K562 (cell line): ENCODE data around the gene ATAD2B. TPM values are rescaled to one million over a fixed set of nuclear protein-coding genes. Genes with fewer than 3 reads are reported as not detected.
A peak's percentile ranks its signal among the peaks of the same experiment; 100 is the strongest.

Experiments
- ARNT ChIP-seq, 2 experiments: fragments of 450-650 bp; IDR thresholded peaks; 2 replicates each; pipeline ENCODE4 v1.6.1; 2016; ENCODE audit warnings: mild to moderate bottlenecking in 1 of 2
- BRD9 ChIP-seq: fragments of 450-650 bp; IDR thresholded peaks from 2 replicates; pipeline ENCODE4 v1.6.1; 2018; ENCODE audit warnings: low read depth; ENCODE audit not compliant: partially characterized antibody
- CBX5 ChIP-seq: IDR thresholded peaks from 2 replicates; pipeline ENCODE4 v1.6.1; 2014; ENCODE audit warnings: low read depth, borderline replicate concordance
- CTBP1 ChIP-seq: fragments of 450-650 bp; IDR thresholded peaks from 2 replicates; pipeline ENCODE4 v1.6.1; 2016; ENCODE audit warnings: borderline replicate concordance
- DMBX1 ChIP-seq: fragments of 250-450 bp; sonication (Bioruptor Pico); IDR thresholded peaks from 2 replicates; pipeline ENCODE4 v1.8.0; 2022; ENCODE audit warnings: inconsistent platforms, mild to moderate bottlenecking, moderate library complexity, borderline replicate concordance
- E2F3 ChIP-seq: fragments of 250-450 bp; sonication (Bioruptor Pico); IDR thresholded peaks from 2 replicates; pipeline ENCODE4 v1.4.0; 2020; ENCODE audit warnings: mild to moderate bottlenecking
- KAT2B ChIP-seq: IDR thresholded peaks from one replicate; pipeline ENCODE4 v1.6.1; 2012; ENCODE audit warnings: low read depth, mild to moderate bottlenecking, control low read depth, inconsistent platforms, low read length, moderate library complexity
- POLR2A ChIP-seq: fragments of 450-650 bp; conservative IDR thresholded peaks from 2 replicates; pipeline ENCODE4 v1.6.1; 2016
- POLR2AphosphoS5 ChIP-seq: IDR thresholded peaks from 2 replicates; pipeline ENCODE4 v1.6.1; 2011; ENCODE audit warnings: mild to moderate bottlenecking, low read depth, low read length, moderate library complexity; ENCODE audit not compliant: control insufficient read depth, insufficient read depth
- SMARCE1 ChIP-seq: fragments of 450-650 bp; IDR thresholded peaks from 2 replicates; pipeline ENCODE4 v1.7.1; 2016; ENCODE audit warnings: mild to moderate bottlenecking
- TAF1 ChIP-seq: IDR thresholded peaks from 2 replicates; pipeline ENCODE4 v1.6.1; 2011; ENCODE audit warnings: mild to moderate bottlenecking, low read length, moderate library complexity; ENCODE audit not compliant: insufficient read depth, control insufficient read depth, severe bottlenecking; ENCODE audit errors: extremely low read depth
- TCF7 ChIP-seq: sonication (generic); IDR thresholded peaks from 2 replicates; pipeline ENCODE4 v1.6.1; 2016; ENCODE audit warnings: antibody characterized with exemption, borderline replicate concordance
- ZNF766 ChIP-seq: fragments of 200-800 bp; sonication (Bioruptor generic); conservative IDR thresholded peaks from 2 replicates; pipeline ENCODE4 v1.6.1; 2016; ENCODE audit warnings: missing genetic modification characterization, missing compliant biosample characterization
- polyA plus RNA-seq, 8 experiments: library from polyadenylated mRNA; depleted of rRNA in 4 of 8; stranded (reverse) in 5 of 8; unstranded in 3 of 8; fragments of >200 nt; fragmentation: Nextera tagmentation in 2 of 8; fragmentation: Illumina TruSeq in 1 of 8; extraction: Ambion mirVana in 2 of 8; extraction: Trizol in 1 of 8; gene quantifications; 2 replicates each; pipeline versions ENCODE4 v1.2.1 to v1.2.3, GENCODE V29; 2011 to 2014; ENCODE audit warnings: inconsistent platforms in 1 of 8, missing spikeins in 1 of 8
- total RNA-seq, 7 experiments: library from RNA; depleted of rRNA in 6 of 7; stranded (reverse); fragments of >200 nt in 6 of 7; fragmentation: Illumina TruSeq in 2 of 7; extraction: Trizol in 2 of 7; gene quantifications; 2 replicates each; pipeline versions ENCODE4 v1.2.1 to v1.2.3, GENCODE V29; 2011 to 2021; ENCODE audit warnings: low replicate concordance in 1 of 7
- TF ChIP-seq, protein P1 (sequence below): fragments of 450-650 bp; formaldehyde crosslinking; conservative IDR thresholded peaks from 2 replicates; pipeline ENCODE4 v1.4.0; 2022; ENCODE audit warnings: mild to moderate bottlenecking, missing genetic modification characterization
- TF ChIP-seq, protein P2 (sequence below): fragments of 450-650 bp; formaldehyde crosslinking; IDR thresholded peaks from 2 replicates; pipeline ENCODE4 v1.4.0; 2020; ENCODE audit warnings: mild to moderate bottlenecking, moderate library complexity
- TF ChIP-seq, protein P3 (sequence below): fragments of 250-450 bp; sonication (Bioruptor Pico); IDR thresholded peaks from 2 replicates; pipeline ENCODE4 v1.5.0; 2021; ENCODE audit warnings: mild to moderate bottlenecking, borderline replicate concordance
- TF ChIP-seq, protein P4 (sequence below): sonication (generic); formaldehyde crosslinking; IDR thresholded peaks from 2 replicates; pipeline ENCODE4 v1.8.0; 2022; ENCODE audit warnings: mild to moderate bottlenecking, missing genetic modification reagents

Gene ATAD2B
- total and polyA plus RNA-seq, 9 of the 15 experiments (the other 6 are each of a cell fraction or from before 2014, with no cell fraction given) = 3.2 to 21.6 (median 11.4) TPM

DNA sequence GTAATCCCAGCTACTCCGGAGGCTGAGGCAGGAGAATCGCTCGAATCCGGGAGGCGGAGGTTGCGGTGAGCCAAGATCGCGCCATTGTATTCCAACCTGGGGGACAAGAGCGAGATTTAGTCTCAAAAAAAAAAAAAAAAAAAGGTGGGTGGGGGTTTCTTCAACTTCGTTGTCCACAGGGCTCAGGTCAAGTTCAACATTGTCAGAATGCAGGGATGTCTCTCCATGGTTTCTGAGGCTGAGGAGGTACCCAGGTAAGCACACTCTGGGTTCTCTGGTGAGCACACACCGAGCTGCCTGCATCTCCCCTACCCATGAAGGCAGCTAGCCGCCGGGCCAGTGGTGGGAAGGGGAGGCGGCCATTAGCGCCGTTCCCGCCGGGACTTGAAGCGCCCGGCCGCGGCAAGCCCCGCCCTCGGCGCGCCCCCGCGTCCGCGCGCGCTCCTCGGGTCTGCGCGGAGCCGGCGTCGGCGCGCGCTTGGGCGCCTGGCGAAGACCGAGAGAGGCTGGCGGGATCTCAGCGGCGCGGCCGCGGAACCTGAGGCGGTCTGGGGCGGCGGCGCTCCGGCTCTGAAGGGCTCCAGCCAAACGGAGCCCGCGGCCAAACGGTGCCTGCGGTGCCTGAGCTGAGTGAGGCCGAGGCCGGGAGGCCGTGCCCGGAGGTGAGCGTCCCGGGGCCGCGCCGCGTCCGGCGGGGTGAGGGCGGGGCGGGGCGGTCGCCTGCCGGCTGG, 13.2 kb upstream of the ATAD2B start, which contains the start of gene UBXN2A (continued):
- TF ChIP-seq, protein P1, sequence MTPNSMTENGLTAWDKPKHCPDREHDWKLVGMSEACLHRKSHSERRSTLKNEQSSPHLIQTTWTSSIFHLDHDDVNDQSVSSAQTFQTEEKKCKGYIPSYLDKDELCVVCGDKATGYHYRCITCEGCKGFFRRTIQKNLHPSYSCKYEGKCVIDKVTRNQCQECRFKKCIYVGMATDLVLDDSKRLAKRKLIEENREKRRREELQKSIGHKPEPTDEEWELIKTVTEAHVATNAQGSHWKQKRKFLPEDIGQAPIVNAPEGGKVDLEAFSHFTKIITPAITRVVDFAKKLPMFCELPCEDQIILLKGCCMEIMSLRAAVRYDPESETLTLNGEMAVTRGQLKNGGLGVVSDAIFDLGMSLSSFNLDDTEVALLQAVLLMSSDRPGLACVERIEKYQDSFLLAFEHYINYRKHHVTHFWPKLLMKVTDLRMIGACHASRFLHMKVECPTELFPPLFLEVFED (CRISPR knock-in tag) = 0 out of 2 replicates have a peak, but pooled peaks have one; percentile 39
- TF ChIP-seq, protein P2, sequence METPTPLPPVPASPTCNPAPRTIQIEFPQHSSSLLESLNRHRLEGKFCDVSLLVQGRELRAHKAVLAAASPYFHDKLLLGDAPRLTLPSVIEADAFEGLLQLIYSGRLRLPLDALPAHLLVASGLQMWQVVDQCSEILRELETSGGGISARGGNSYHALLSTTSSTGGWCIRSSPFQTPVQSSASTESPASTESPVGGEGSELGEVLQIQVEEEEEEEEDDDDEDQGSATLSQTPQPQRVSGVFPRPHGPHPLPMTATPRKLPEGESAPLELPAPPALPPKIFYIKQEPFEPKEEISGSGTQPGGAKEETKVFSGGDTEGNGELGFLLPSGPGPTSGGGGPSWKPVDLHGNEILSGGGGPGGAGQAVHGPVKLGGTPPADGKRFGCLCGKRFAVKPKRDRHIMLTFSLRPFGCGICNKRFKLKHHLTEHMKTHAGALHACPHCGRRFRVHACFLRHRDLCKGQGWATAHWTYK (CRISPR knock-in tag) = 0 out of 2 replicates have a peak, but pooled peaks have one; percentile 72
- TF ChIP-seq E2F3 (CRISPR knock-in tag) (peak; percentile 72), DMBX1 (CRISPR knock-in tag) (peak; percentile 82), KAT2B (no peak), CTBP1 (peak; percentile 91), ARNT (IDR thresholded peaks at IDR 0.05) (0 out of 4 replicates have a peak, but pooled peaks of 1 of the 2 experiments have one; percentile 11), POLR2A (peak; percentile 83), ZNF766 (CRISPR knock-in tag) (peak; percentile 96), CBX5 (no peak), TAF1 (peak; percentile 86), BRD9 (peak; percentile 70), POLR2AphosphoS5 (peak; percentile 68), TCF7 (no peak), SMARCE1 (peak; percentile 33; the same call in 1 of the 2 replicates)
- TF ChIP-seq, protein P3, sequence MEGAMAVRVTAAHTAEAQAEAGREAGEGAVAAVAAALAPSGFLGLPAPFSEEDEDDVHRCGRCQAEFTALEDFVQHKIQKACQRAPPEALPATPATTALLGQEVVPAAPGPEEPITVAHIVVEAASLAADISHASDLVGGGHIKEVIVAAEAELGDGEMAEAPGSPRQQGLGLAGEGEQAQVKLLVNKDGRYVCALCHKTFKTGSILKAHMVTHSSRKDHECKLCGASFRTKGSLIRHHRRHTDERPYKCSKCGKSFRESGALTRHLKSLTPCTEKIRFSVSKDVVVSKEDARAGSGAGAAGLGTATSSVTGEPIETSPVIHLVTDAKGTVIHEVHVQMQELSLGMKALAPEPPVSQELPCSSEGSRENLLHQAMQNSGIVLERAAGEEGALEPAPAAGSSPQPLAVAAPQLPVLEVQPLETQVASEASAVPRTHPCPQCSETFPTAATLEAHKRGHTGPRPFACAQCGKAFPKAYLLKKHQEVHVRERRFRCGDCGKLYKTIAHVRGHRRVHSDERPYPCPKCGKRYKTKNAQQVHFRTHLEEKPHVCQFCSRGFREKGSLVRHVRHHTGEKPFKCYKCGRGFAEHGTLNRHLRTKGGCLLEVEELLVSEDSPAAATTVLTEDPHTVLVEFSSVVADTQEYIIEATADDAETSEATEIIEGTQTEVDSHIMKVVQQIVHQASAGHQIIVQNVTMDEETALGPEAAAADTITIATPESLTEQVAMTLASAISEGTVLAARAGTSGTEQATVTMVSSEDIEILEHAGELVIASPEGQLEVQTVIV (CRISPR knock-in tag) = peak; percentile 76; the same call in 1 of the 2 replicates
- TF ChIP-seq, protein P4, sequence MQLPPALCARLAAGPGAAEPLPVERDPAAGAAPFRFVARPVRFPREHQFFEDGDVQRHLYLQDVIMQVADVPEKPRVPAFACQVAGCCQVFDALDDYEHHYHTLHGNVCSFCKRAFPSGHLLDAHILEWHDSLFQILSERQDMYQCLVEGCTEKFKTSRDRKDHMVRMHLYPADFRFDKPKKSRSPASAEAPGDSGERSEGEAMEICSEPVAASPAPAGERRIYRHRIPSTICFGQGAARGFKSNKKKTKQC (CRISPR knock-in tag) = peak; percentile 54; the same call in 1 of the 2 replicates
